ENCODE measurements around the gene HIPK1.

DNA sequence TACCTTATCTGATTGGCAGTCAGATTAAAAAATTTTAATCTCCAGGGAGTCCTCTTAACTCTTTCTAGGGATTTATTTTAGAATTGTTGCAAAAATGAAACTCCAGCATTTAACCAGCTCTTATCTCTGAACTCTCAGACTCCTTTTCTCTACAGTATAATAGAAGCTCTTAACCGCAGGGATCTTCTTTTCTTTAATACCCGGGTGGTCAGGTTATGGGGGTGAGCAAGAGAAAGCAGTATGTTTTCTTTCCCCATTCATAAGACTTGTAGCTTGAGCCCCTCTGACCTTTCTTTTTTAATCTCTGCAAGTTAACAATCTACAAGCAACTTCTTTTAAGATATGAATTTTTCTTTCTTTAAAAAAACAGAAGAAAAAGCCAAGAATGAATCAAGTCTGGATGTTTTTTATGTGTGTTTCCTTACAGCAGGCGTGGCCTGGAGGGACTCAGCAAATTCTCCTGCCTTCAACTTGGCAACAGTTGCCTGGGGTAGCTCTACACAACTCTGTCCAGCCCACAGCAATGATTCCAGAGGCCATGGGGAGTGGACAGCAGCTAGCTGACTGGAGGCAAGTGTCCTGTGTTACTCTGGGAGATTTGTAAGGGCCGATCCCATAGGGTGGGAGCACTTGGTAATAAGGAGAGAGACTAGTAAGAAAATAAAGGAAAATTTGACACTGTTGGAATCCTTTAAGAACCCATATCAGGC, 36.7 kb downstream of the HIPK1 start:
- TF ChIP-seq POLR2A (IDR thresholded peaks at IDR 0.05; ENCODE audit: borderline replicate concordance, extremely low read depth, insufficient read depth, insufficient read length) (no peak), ZFX (IDR thresholded peaks at IDR 0.05) (no peak), POLR2AphosphoS5 (IDR thresholded peaks at IDR 0.05; ENCODE audit: low read depth, low read length) (no peak), YY1 (IDR thresholded peaks at IDR 0.05; ENCODE audit: extremely low read depth, insufficient replicate concordance, low read depth, low read length) (no peak), EZH2 (IDR thresholded peaks at IDR 0.05) (no peak), EGR1 (IDR thresholded peaks at IDR 0.05; ENCODE audit: low read depth) (no peak), RAD21 (IDR thresholded peaks at IDR 0.05; ENCODE audit: low read depth) (no peak), TCF7L2 (IDR thresholded peaks at IDR 0.05; ENCODE audit: borderline replicate concordance, extremely low read depth, insufficient read depth, insufficient read length) (no peak), ZNF274 (IDR thresholded peaks at IDR 0.05; ENCODE audit: low read depth, low read length) (no peak)
- TF ChIP-seq, protein P1, sequence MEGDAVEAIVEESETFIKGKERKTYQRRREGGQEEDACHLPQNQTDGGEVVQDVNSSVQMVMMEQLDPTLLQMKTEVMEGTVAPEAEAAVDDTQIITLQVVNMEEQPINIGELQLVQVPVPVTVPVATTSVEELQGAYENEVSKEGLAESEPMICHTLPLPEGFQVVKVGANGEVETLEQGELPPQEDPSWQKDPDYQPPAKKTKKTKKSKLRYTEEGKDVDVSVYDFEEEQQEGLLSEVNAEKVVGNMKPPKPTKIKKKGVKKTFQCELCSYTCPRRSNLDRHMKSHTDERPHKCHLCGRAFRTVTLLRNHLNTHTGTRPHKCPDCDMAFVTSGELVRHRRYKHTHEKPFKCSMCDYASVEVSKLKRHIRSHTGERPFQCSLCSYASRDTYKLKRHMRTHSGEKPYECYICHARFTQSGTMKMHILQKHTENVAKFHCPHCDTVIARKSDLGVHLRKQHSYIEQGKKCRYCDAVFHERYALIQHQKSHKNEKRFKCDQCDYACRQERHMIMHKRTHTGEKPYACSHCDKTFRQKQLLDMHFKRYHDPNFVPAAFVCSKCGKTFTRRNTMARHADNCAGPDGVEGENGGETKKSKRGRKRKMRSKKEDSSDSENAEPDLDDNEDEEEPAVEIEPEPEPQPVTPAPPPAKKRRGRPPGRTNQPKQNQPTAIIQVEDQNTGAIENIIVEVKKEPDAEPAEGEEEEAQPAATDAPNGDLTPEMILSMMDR (IDR thresholded peaks at IDR 0.05 in 2 of 3, conservative IDR thresholded peaks at IDR 0.05 in 1 of 3; ENCODE audit: borderline replicate concordance in 1 of 3, insufficient read depth in 1 of 3, low read depth in 2 of 3, low read length in 2 of 3) = no peak
- TF ChIP-seq, protein P2, sequence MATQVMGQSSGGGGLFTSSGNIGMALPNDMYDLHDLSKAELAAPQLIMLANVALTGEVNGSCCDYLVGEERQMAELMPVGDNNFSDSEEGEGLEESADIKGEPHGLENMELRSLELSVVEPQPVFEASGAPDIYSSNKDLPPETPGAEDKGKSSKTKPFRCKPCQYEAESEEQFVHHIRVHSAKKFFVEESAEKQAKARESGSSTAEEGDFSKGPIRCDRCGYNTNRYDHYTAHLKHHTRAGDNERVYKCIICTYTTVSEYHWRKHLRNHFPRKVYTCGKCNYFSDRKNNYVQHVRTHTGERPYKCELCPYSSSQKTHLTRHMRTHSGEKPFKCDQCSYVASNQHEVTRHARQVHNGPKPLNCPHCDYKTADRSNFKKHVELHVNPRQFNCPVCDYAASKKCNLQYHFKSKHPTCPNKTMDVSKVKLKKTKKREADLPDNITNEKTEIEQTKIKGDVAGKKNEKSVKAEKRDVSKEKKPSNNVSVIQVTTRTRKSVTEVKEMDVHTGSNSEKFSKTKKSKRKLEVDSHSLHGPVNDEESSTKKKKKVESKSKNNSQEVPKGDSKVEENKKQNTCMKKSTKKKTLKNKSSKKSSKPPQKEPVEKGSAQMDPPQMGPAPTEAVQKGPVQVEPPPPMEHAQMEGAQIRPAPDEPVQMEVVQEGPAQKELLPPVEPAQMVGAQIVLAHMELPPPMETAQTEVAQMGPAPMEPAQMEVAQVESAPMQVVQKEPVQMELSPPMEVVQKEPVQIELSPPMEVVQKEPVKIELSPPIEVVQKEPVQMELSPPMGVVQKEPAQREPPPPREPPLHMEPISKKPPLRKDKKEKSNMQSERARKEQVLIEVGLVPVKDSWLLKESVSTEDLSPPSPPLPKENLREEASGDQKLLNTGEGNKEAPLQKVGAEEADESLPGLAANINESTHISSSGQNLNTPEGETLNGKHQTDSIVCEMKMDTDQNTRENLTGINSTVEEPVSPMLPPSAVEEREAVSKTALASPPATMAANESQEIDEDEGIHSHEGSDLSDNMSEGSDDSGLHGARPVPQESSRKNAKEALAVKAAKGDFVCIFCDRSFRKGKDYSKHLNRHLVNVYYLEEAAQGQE (IDR thresholded peaks at IDR 0.05; ENCODE audit: low read depth) = no peak
- TF ChIP-seq, protein P3, sequence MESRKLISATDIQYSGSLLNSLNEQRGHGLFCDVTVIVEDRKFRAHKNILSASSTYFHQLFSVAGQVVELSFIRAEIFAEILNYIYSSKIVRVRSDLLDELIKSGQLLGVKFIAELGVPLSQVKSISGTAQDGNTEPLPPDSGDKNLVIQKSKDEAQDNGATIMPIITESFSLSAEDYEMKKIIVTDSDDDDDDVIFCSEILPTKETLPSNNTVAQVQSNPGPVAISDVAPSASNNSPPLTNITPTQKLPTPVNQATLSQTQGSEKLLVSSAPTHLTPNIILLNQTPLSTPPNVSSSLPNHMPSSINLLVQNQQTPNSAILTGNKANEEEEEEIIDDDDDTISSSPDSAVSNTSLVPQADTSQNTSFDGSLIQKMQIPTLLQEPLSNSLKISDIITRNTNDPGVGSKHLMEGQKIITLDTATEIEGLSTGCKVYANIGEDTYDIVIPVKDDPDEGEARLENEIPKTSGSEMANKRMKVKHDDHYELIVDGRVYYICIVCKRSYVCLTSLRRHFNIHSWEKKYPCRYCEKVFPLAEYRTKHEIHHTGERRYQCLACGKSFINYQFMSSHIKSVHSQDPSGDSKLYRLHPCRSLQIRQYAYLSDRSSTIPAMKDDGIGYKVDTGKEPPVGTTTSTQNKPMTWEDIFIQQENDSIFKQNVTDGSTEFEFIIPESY (IDR thresholded peaks at IDR 0.05; ENCODE audit: extremely low read depth, insufficient replicate concordance, low read length) = no peak
- TF ChIP-seq, protein P4, sequence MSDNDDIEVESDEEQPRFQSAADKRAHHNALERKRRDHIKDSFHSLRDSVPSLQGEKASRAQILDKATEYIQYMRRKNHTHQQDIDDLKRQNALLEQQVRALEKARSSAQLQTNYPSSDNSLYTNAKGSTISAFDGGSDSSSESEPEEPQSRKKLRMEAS (IDR thresholded peaks at IDR 0.05) = no peak
